ENCODE results near the gene SNX11. TPM values are rescaled to one million over a fixed set of nuclear protein-coding genes. Genes with fewer than 3 reads are reported as not detected.

SNX11 gene
- 5.5 and 10.8 TPM in 2 replicates for total RNA-seq

GRCh38 chr17:48107137-48108055, at the start of gene SNX11:
TSS of gene SNX11 (plus strand) at chr17:48107766. CDS start at chr17:48112044, 4,278 bp downstream.

DNA sequence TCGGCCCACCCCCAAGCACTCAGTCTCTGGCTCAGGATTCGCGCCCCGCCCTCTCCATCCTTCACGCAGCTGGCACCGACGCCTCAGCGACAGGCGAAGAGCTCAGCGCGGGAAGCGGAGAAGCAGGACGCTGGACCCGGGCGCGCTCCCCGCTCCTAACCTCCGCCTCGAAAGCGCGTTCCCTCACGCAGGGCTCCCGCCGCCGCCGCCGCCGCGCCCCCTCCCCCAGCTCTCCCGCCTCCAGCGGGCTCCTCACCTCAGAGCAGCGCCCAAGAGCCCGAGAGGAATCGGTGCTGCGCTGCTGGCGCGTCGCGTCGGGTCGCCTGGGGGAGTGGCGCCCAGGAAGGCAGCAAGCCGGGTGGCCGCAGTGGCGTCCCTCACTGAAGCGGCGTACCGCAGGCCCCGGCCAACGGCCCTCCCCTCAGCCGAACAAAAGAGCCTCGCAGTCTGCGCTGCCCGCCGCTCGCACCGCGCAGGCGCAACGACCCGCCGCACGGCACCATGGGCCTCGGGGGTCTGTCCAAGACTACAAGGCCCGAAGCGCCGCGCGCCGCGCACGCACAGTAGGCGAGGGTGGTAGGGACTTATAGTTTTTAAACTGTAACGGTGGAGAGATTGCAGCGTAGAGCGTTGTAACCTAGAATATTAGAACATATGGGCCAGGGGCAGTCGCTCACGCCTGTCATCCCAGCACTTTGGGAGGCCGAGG, 6.4 kb upstream of the SNX11 start, which contains the start of gene CBX1:
CBX1 (minus strand) TSS at position 467 of the 709 bp plus-strand sequence. CDS start 24,474 bp downstream, outside the sequence.

Small RNA genes within 50 kb of the gene (small RNA-seq; reads per million reads assigned to genes)
- gene AC004477.2 (not detected), gene MIR1203 (not detected), gene RNU6-1201P (0.37 reads per million, percentile 15 among the genes with 10 or more reads in this experiment)

Other genes starting within 250 kb of the SNX11 start
- 2.4 and 3.1 TPM in 2 replicates for gene SP2, start 211.5 kb upstream of the SNX11 start, total RNA-seq
- 14.1 and 36.0 TPM in 2 replicates for gene PNPO, start 166.2 kb upstream of the SNX11 start, total RNA-seq
- 0.39 TPM in 1 of 2 replicates, not detected in the other for gene PRR15L, start 149.9 kb upstream of the SNX11 start, total RNA-seq
- 60.7 and 82.1 TPM in 2 replicates for gene CDK5RAP3, start 136.7 kb upstream of the SNX11 start, total RNA-seq
- gene COPZ2, start 70.0 kb upstream of the SNX11 start, total RNA-seq: 26.8 and 108 TPM in 2 replicates
- 90.1 and 110 TPM in 2 replicates for gene NFE2L1, start 59.4 kb upstream of the SNX11 start, total RNA-seq
- 37.7 and 50.0 TPM in 2 replicates for gene CBX1, start 6.3 kb upstream of the SNX11 start, total RNA-seq